NCI-H1930 (cell line): ENCODE measurements around the gene IRF2BP2.

Source experiments
- DNase-seq, 2 experiments: peaks; one replicate each; lab custom pipeline; 2025; lab: John Stamatoyannopoulos, UW

IRF2BP2 gene

GRCh38 chr1:234556245-234556943, 53.6 kb downstream of the IRF2BP2 start:
- no peak for DNase-seq

DNA sequence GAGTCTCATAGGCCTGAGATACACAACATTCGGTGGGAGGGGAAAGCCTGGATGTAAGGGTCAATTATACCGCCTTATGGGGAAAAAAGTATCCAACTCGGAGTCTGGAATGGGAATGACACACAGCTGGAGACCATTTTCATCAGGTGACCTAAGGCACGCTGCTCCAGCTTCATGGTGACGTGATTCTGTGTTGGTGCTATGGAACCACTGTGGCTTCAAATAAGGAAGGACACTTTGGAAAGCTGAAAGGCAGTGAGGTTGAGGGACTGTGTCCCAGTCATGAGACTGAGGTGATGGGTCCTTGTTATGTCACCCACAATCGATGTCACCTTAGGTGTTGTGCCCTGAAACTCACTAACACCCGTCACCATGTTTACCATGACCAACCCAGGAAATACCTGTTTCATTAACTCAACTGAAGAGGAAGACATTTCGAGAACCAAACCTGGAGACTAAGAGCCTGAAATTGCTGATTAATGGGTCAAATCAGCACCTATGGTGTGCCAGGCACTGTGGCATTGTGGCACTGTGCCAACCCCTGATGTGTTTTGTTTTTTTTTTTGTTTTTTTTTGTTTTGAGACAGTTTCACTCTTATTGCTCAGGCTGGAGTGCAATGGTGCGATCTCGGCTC, 54.5 kb downstream of the IRF2BP2 start:
- DNase-seq: no peak

DNA sequence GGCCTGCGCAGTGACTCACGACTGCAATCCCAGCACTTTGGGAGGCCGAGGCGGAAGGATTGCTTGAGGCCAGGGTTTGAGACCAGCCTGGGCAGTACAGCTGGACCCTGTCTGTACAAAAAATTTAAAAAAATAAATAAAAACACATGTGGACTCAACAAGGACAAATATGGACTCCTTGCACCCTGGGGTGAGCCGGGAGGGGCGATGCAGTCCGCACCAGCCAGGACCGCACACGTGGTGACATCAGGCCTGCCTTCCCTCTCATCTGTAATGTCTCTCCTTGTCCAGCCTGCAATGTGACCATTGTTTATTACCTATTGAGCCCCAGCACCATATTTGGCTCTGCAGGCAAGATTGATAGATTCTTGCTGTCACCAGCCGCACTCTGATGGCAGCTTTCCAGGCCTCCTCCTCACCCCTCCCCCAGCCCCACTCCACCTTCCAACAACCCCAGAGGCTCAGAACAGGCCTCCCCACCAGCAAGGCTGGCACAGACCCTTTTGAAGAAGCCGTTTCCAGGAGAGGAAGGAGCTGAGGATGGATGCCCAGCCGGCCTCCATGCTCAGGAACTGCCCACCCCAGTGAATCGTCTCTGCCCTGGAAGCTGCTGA, 55.2 kb downstream of the IRF2BP2 start:
- no peak for DNase-seq
